ENCODE measurements around the gene FCHSD2. TPM values are rescaled to one million over a fixed set of nuclear protein-coding genes. Genes with fewer than 3 reads are reported as not detected.
A peak's percentile ranks its signal among the peaks of the same experiment; 100 is the strongest.

The FCHSD2 gene
- total and polyA plus RNA-seq, 2 of the 13 experiments (the other 11 are each of a cell fraction or from before 2014, with no cell fraction given), result 20.5 to 24.8 TPM

DNA sequence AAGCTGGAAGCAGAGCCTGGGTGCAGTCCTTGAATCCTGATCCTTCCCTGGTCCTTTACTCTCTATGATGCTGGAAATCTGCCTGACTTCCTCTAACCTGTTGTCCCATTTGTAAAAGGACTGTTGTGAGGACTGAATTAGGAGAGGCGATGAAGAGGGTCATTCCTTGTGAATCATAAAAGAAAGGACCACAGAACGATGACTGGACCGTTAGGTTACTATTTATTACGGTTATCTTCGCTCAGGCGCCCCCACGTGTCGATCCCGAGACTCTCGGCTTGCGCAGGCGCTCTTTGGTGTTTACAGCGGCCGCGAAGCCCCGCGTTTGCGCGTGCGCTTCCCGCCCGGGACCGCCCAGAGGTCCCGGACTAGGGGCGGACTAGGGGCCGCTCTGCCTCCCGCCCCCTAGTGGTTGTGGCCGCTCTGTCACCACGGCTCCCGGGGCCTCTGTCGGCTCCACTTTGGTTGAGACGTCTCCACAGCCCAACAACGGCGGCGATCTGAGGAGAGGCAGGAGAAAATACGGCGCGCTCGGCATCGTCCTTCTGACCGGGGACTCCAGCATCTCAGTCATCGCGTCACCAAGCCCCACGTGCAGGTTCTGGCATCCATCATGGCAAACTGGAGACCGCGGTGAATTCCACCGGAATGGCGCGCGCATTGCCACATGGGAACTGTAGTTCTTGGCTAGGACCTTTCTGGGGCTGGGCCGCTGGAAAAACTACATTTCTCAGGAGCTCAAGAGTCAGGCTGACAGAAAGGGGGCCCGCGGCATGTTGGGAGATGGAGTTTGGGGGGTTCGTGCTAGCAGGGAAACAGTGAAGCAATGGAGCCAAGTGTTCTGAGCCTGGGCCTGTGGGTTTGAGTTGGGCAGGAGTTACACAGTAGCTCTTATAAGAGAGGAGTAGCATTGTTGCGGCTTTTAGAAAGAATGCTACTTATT, 348.4 kb downstream of the FCHSD2 start, which contains the start of gene STARD10 (continued):
- TF ChIP-seq, protein P1, sequence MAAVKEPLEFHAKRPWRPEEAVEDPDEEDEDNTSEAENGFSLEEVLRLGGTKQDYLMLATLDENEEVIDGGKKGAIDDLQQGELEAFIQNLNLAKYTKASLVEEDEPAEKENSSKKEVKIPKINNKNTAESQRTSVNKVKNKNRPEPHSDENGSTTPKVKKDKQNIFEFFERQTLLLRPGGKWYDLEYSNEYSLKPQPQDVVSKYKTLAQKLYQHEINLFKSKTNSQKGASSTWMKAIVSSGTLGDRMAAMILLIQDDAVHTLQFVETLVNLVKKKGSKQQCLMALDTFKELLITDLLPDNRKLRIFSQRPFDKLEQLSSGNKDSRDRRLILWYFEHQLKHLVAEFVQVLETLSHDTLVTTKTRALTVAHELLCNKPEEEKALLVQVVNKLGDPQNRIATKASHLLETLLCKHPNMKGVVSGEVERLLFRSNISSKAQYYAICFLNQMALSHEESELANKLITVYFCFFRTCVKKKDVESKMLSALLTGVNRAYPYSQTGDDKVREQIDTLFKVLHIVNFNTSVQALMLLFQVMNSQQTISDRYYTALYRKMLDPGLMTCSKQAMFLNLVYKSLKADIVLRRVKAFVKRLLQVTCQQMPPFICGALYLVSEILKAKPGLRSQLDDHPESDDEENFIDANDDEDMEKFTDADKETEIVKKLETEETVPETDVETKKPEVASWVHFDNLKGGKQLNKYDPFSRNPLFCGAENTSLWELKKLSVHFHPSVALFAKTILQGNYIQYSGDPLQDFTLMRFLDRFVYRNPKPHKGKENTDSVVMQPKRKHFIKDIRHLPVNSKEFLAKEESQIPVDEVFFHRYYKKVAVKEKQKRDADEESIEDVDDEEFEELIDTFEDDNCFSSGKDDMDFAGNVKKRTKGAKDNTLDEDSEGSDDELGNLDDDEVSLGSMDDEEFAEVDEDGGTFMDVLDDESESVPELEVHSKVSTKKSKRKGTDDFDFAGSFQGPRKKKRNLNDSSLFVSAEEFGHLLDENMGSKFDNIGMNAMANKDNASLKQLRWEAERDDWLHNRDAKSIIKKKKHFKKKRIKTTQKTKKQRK (IDR thresholded peaks at IDR 0.05; ENCODE audit: low read length), result no peak
- TF ChIP-seq ZNF446 (CRISPR knock-in tag; IDR thresholded peaks at IDR 0.05) (no peak), RFXANK (CRISPR knock-in tag; IDR thresholded peaks at IDR 0.05) (0 out of 2 replicates have a peak, but pooled peaks have one; percentile 33), ZNF124 (CRISPR knock-in tag; IDR thresholded peaks at IDR 0.05) (0 out of 2 replicates have a peak, but pooled peaks have one; percentile 48), ZNF629 (CRISPR knock-in tag; conservative IDR thresholded peaks at IDR 0.05) (0 out of 2 replicates have a peak, but pooled peaks have one; percentile 14), NFYB (CRISPR knock-in tag; IDR thresholded peaks at IDR 0.05) (no peak), ZNF230 (CRISPR knock-in tag; IDR thresholded peaks at IDR 0.05) (peak; percentile 44; the same call in 1 of the 2 replicates), PRPF4 (IDR thresholded peaks at IDR 0.05; ENCODE audit: low read depth, low read length, poor library complexity, severe bottlenecking) (no peak), ZNF10 (CRISPR knock-in tag; IDR thresholded peaks at IDR 0.05; ENCODE audit: borderline replicate concordance, low read depth) (no peak), ZNF850 (CRISPR knock-in tag; conservative IDR thresholded peaks at IDR 0.05) (no peak), HNF4A (CRISPR knock-in tag; IDR thresholded peaks at IDR 0.05) (no peak), JUNB (CRISPR knock-in tag; IDR thresholded peaks at IDR 0.05; ENCODE audit: borderline replicate concordance) (no peak), PHF20 (CRISPR knock-in tag; IDR thresholded peaks at IDR 0.05) (peak; percentile 69), SRSF1 (optimal IDR thresholded peaks at IDR 0.05; ENCODE audit: low read depth, low read length) (peak; percentile 66), KAT2B (IDR thresholded peaks at IDR 0.05; ENCODE audit: borderline replicate concordance, low read depth, low read length) (no peak), CENPT (CRISPR knock-in tag; IDR thresholded peaks at IDR 0.05; ENCODE audit: low read depth) (no peak)
- TF ChIP-seq, protein P2, sequence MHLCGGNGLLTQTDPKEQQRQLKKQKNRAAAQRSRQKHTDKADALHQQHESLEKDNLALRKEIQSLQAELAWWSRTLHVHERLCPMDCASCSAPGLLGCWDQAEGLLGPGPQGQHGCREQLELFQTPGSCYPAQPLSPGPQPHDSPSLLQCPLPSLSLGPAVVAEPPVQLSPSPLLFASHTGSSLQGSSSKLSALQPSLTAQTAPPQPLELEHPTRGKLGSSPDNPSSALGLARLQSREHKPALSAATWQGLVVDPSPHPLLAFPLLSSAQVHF (CRISPR knock-in tag; IDR thresholded peaks at IDR 0.05), result no peak
- TF ChIP-seq, protein P3, sequence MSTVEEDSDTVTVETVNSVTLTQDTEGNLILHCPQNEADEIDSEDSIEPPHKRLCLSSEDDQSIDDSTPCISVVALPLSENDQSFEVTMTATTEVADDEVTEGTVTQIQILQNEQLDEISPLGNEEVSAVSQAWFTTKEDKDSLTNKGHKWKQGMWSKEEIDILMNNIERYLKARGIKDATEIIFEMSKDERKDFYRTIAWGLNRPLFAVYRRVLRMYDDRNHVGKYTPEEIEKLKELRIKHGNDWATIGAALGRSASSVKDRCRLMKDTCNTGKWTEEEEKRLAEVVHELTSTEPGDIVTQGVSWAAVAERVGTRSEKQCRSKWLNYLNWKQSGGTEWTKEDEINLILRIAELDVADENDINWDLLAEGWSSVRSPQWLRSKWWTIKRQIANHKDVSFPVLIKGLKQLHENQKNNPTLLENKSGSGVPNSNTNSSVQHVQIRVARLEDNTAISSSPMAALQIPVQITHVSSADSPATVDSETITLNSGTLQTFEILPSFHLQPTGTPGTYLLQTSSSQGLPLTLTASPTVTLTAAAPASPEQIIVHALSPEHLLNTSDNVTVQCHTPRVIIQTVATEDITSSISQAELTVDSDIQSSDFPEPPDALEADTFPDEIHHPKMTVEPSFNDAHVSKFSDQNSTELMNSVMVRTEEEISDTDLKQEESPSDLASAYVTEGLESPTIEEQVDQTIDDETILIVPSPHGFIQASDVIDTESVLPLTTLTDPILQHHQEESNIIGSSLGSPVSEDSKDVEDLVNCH (CRISPR knock-in tag; IDR thresholded peaks at IDR 0.05), result no peak
- TF ChIP-seq, protein P4, sequence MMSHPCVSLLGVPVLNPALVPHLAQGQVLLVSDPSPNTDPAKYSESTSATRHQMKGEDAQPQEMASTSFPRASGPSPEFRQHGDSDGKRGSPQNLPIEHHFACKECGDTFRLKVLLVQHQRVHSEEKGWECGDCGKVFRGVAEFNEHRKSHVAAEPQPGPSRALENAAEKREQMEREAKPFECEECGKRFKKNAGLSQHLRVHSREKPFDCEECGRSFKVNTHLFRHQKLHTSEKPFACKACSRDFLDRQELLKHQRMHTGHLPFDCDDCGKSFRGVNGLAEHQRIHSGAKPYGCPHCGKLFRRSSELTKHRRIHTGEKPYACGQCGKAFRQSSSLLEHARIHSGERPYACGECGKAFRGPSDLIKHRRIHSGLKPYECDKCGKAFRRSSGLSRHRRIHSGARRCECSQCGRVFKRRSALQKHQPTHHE (CRISPR knock-in tag; IDR thresholded peaks at IDR 0.05; ENCODE audit: borderline replicate concordance), result no peak
- TF ChIP-seq, protein P5, sequence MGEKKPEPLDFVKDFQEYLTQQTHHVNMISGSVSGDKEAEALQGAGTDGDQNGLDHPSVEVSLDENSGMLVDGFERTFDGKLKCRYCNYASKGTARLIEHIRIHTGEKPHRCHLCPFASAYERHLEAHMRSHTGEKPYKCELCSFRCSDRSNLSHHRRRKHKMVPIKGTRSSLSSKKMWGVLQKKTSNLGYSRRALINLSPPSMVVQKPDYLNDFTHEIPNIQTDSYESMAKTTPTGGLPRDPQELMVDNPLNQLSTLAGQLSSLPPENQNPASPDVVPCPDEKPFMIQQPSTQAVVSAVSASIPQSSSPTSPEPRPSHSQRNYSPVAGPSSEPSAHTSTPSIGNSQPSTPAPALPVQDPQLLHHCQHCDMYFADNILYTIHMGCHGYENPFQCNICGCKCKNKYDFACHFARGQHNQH (CRISPR knock-in tag; IDR thresholded peaks at IDR 0.05), result peak; percentile 86
